ENCODE data around the gene CDCA7.
"Not testable (repeated sequence)": the region's sequence is repeated elsewhere in the genome, so short reads cannot be mapped to it uniquely, and the experiment has no call there.

CDCA7 gene

GRCh38 chr2:173404841-173405750 lies 50.4 kb downstream of the CDCA7 start:
- no peak for DNase-seq

- DNase-seq, result no peak
These were observed 52.5 kb downstream of the CDCA7 start for GRCh38 chr2:173407176-173407575.

GRCh38 chr2:173407646-173408045 lies 53.0 kb downstream of the CDCA7 start:
- no peak for DNase-seq

- no peak for DNase-seq
These were observed 55.9 kb downstream of the CDCA7 start for GRCh38 chr2:173410579-173410978.

- no peak for DNase-seq
These were observed 58.0 kb downstream of the CDCA7 start for GRCh38 chr2:173412628-173413027.

- DNase-seq, result no peak
These were observed 60.2 kb downstream of the CDCA7 start for GRCh38 chr2:173414823-173415322.

- no peak for DNase-seq
These were observed 61.0 kb downstream of the CDCA7 start for GRCh38 chr2:173415431-173416381.

- DNase-seq, result not testable (repeated sequence)
These were observed 61.9 kb downstream of the CDCA7 start for GRCh38 chr2:173416415-173417152.

GRCh38 chr2:173417341-173417740 lies 62.7 kb downstream of the CDCA7 start:
- DNase-seq, result no peak

GRCh38 chr2:173417802-173418201 lies 63.1 kb downstream of the CDCA7 start:
- DNase-seq, result no peak
